H1 (cell line): ENCODE measurements around the gene ABHD15. TPM values are rescaled to one million over a fixed set of nuclear protein-coding genes. Genes with fewer than 3 reads are reported as not detected.
A peak's percentile ranks its signal among the peaks of the same experiment; 100 is the strongest.

Experiments
- CTCF ChIA-PET: fragments of 300-600 bp; sonication (Branson Sonifier 250); formaldehyde crosslinking; loops from one replicate; lab custom pipeline; 2021; ENCODE audit not compliant: partially characterized antibody; lab: Charles Lee
- POLR2A ChIA-PET: fragments of 300-600 bp; sonication (Branson Sonifier 250); formaldehyde crosslinking; loops from one replicate; lab custom pipeline; 2021; ENCODE audit warnings: inconsistent platforms; ENCODE audit not compliant: partially characterized antibody; lab: Charles Lee
- DNase-seq, 2 experiments: peaks; one replicate each; pipeline versions ENCODE4 v3.0.0 to v3.0.0-alpha.2; 2010 to 2022; ENCODE audit warnings: low spot score in 2 of 2, low read depth in 1 of 2, mixed read lengths in 1 of 2
- FAIRE-seq: peaks from 2 replicates; lab custom pipeline; 2011; peaks lifted over from hg19 to GRCh38; lab: Jason Lieb, UNC
- H2AFZ ChIP-seq: 2 replicates; pipeline ENCODE4 v1.8.1; 2012; ENCODE audit warnings: low read length, inconsistent platforms
- H2AK5ac ChIP-seq: 2 replicates; pipeline ENCODE4 v1.6.1; 2013; ENCODE audit warnings: low read depth, low read length
- H2BK120ac ChIP-seq: replicated peaks from 2 replicates; pipeline ENCODE3; 2013; ENCODE audit warnings: low read depth, low read length, inconsistent platforms
- H2BK12ac ChIP-seq: 2 replicates; pipeline ENCODE4 v1.6.1; 2013; ENCODE audit warnings: low read depth, low read length
- H2BK15ac ChIP-seq: 2 replicates; pipeline ENCODE4 v1.6.1; 2013; ENCODE audit warnings: low read length
- H2BK20ac ChIP-seq: 2 replicates; pipeline ENCODE4 v1.6.1; 2013; ENCODE audit warnings: low read length
- H2BK5ac ChIP-seq: 2 replicates; pipeline ENCODE4 v1.6.1; 2013; ENCODE audit warnings: low read depth, low read length
- H3K14ac ChIP-seq: 2 replicates; pipeline ENCODE4 v1.6.1; 2013; ENCODE audit warnings: inconsistent platforms; ENCODE audit not compliant: insufficient read length
- H3K18ac ChIP-seq: 2 replicates; pipeline ENCODE4 v1.6.1; 2013; ENCODE audit warnings: low read length; ENCODE audit errors: extremely low read depth
- H3K23ac ChIP-seq: 2 replicates; pipeline ENCODE4 v1.6.1; 2013; ENCODE audit warnings: inconsistent platforms; ENCODE audit not compliant: insufficient read length
- H3K23me2 ChIP-seq: 2 replicates; pipeline ENCODE4 v1.6.1; 2013; ENCODE audit warnings: low read depth, low read length
- H3K27ac ChIP-seq: 2 replicates; pipeline ENCODE4 v1.6.1; 2011; ENCODE audit warnings: low read depth, low read length, inconsistent platforms
- H3K27me3 ChIP-seq, 4 experiments: replicated peaks in 1 of 4; 1 replicate in 1 of 4; 2 replicates in 3 of 4; pipeline versions ENCODE4 v1.6.1 to v1.8.1; 2011 to 2013; ENCODE audit warnings: low read length in 3 of 4, mild to moderate bottlenecking in 3 of 4, inconsistent platforms in 2 of 4, mixed read lengths in 2 of 4, moderate library complexity in 1 of 4; ENCODE audit not compliant: control insufficient read depth in 3 of 4, insufficient read depth in 3 of 4; ENCODE audit errors: extremely low read depth in 1 of 4
- H3K36me3 ChIP-seq, 4 experiments: 2 replicates each; pipeline versions ENCODE4 v1.6.1 to v1.8.1; 2011 to 2013; ENCODE audit warnings: mild to moderate bottlenecking in 4 of 4, low read length in 3 of 4, moderate library complexity in 2 of 4, control low read depth in 1 of 4, inconsistent platforms in 1 of 4; ENCODE audit not compliant: insufficient read depth in 4 of 4, control insufficient read depth in 2 of 4
- H3K4ac ChIP-seq: replicated peaks from 2 replicates; pipeline ENCODE3; 2013; ENCODE audit warnings: low read length, low read depth, mixed read lengths, inconsistent platforms; ENCODE audit not compliant: insufficient read length
- H3K4me1 ChIP-seq, 4 experiments: replicated peaks in 1 of 4; 1 replicate in 1 of 4; 2 replicates in 3 of 4; pipeline versions ENCODE4 v1.6.1 to v1.8.1; 2011 to 2013; ENCODE audit warnings: low read length in 3 of 4, inconsistent platforms in 2 of 4, mixed read lengths in 1 of 4; ENCODE audit not compliant: insufficient read depth in 4 of 4, control insufficient read depth in 3 of 4
- H3K4me2 ChIP-seq, 2 experiments: 2 replicates each; pipeline versions ENCODE4 v1.6.1 to v1.8.1; 2011 to 2013; ENCODE audit warnings: low read depth in 2 of 2, low read length in 2 of 2, control low read depth in 1 of 2, inconsistent platforms in 1 of 2, mild to moderate bottlenecking in 1 of 2; ENCODE audit not compliant: insufficient read depth in 1 of 2
- H3K4me3 ChIP-seq, 4 experiments: fragments of 200-600, 300-600 bp in 1 of 4; sonication (generic), shearing (Covaris generic), sonication (Bioruptor Twin) in 1 of 4; 2 replicates each; pipeline versions ENCODE4 v1.5.1 to v1.8.1; 2011 to 2016; ENCODE audit warnings: low read length in 4 of 4, low read depth in 3 of 4, control low read depth in 2 of 4, inconsistent platforms in 2 of 4, mild to moderate bottlenecking in 2 of 4, mixed read lengths in 1 of 4, moderate library complexity in 1 of 4; ENCODE audit not compliant: insufficient read depth in 2 of 4; ENCODE audit errors: extremely low read depth in 1 of 4
- H3K56ac ChIP-seq: replicated peaks from 2 replicates; pipeline ENCODE3; 2013; ENCODE audit warnings: low read depth, mild to moderate bottlenecking, mixed read lengths, low read length, inconsistent platforms; ENCODE audit not compliant: insufficient read length
- H3K79me1 ChIP-seq: 2 replicates; pipeline ENCODE4 v1.6.1; 2013; ENCODE audit warnings: low read depth, low read length, control low read depth
- H3K79me2 ChIP-seq, 2 experiments: 2 replicates each; pipeline versions ENCODE4 v1.6.1 to v1.8.1; 2012 to 2013; ENCODE audit warnings: low read length in 2 of 2, mild to moderate bottlenecking in 2 of 2, inconsistent platforms in 1 of 2; ENCODE audit not compliant: insufficient read depth in 2 of 2, control insufficient read depth in 1 of 2
- H3K9ac ChIP-seq, 4 experiments: replicated peaks in 1 of 4; 1 replicate in 1 of 4; 2 replicates in 3 of 4; pipeline versions ENCODE4 v1.6.1 to v1.8.1; 2011 to 2013; ENCODE audit warnings: low read depth in 3 of 4, low read length in 3 of 4, control low read depth in 2 of 4, mild to moderate bottlenecking in 2 of 4, moderate library complexity in 2 of 4, inconsistent platforms in 1 of 4; ENCODE audit errors: extremely low read depth in 1 of 4
- H3K9me3 ChIP-seq, 2 experiments: 2 replicates each; pipeline versions ENCODE4 v1.6.1 to v1.8.1; 2012 to 2013; ENCODE audit warnings: mild to moderate bottlenecking in 2 of 2, moderate library complexity in 2 of 2, control low read depth in 1 of 2, inconsistent platforms in 1 of 2, low read depth in 1 of 2, low read length in 1 of 2, mixed read lengths in 1 of 2; ENCODE audit not compliant: insufficient read depth in 2 of 2
- H4K20me1 ChIP-seq, 2 experiments: replicated peaks in 1 of 2; 2 replicates each; pipeline versions ENCODE3 to v1.8.1; 2011 to 2013; ENCODE audit warnings: inconsistent platforms in 2 of 2, low read length in 2 of 2, mild to moderate bottlenecking in 1 of 2; ENCODE audit not compliant: insufficient read depth in 2 of 2, control insufficient read depth in 1 of 2
- H4K5ac ChIP-seq: 2 replicates; pipeline ENCODE4 v1.6.1; 2013; ENCODE audit warnings: low read length, low read depth, mixed read lengths, inconsistent platforms; ENCODE audit not compliant: insufficient read length
- H4K8ac ChIP-seq: 2 replicates; pipeline ENCODE4 v1.8.0; 2013; ENCODE audit warnings: mild to moderate bottlenecking, moderate library complexity, low read length, inconsistent platforms; ENCODE audit not compliant: insufficient read depth; ENCODE audit errors: extremely low read depth
- H4K91ac ChIP-seq: replicated peaks from 2 replicates; pipeline ENCODE3; 2013; ENCODE audit warnings: low read length, mixed read lengths, inconsistent platforms; ENCODE audit not compliant: insufficient read length
- CHD1 ChIP-seq: IDR thresholded peaks from 2 replicates; pipeline ENCODE4 v1.6.1; 2012; ENCODE audit warnings: low read depth, low read length, improper control_type of control experiment
- CTBP2 ChIP-seq: IDR thresholded peaks from 2 replicates; pipeline ENCODE4 v1.7.0; 2011; ENCODE audit warnings: borderline replicate concordance, mild to moderate bottlenecking, moderate library complexity, mixed read lengths, low read length; ENCODE audit not compliant: insufficient read depth, insufficient read length
- JUN ChIP-seq: IDR thresholded peaks from 2 replicates; pipeline ENCODE4 v1.6.1; 2011; ENCODE audit warnings: low read depth, mild to moderate bottlenecking, improper control_type of control experiment, low read length
- NANOG ChIP-seq: IDR thresholded peaks from 2 replicates; pipeline ENCODE4 v1.6.1; 2011; ENCODE audit warnings: low read length, low read depth, mild to moderate bottlenecking, inconsistent platforms; ENCODE audit not compliant: insufficient read depth, poor library complexity, severe bottlenecking
- NRF1 ChIP-seq: IDR thresholded peaks from 2 replicates; pipeline ENCODE4 v1.6.1; 2011; ENCODE audit warnings: mild to moderate bottlenecking, low read depth, low read length, improper control_type of control experiment
- RAD21 ChIP-seq, 2 experiments: IDR thresholded peaks in 1 of 2; conservative IDR thresholded peaks in 1 of 2; 2 replicates each; pipeline ENCODE4 v1.6.1; 2011; ENCODE audit warnings: low read depth in 2 of 2, low read length in 2 of 2, improper control_type of control experiment in 1 of 2, inconsistent platforms in 1 of 2, mild to moderate bottlenecking in 1 of 2, moderate library complexity in 1 of 2
- SIN3A ChIP-seq, 2 experiments: IDR thresholded peaks in 1 of 2; conservative IDR thresholded peaks in 1 of 2; 2 replicates each; pipeline ENCODE4 v1.6.1; 2011 to 2012; ENCODE audit warnings: low read length in 2 of 2, improper control_type of control experiment in 1 of 2, low read depth in 1 of 2, mild to moderate bottlenecking in 1 of 2
- TAF7 ChIP-seq: optimal IDR thresholded peaks from 2 replicates; pipeline ENCODE3; 2011; ENCODE audit warnings: low read depth, mild to moderate bottlenecking, inconsistent platforms, low read length, moderate library complexity, borderline replicate concordance
- WGBS, 2 experiments: shearing (Covaris generic) in 1 of 2; methylation state at CpG; one replicate each; pipeline versions ENCODE4 v1.1.6 to v1.1.7; 2013 to 2015; ENCODE audit warnings: low lambda C conversion rate in 2 of 2, mixed read lengths in 2 of 2, inconsistent platforms in 1 of 2, low coverage in 1 of 2, missing lambda C conversion rate in 1 of 2; ENCODE audit not compliant: insufficient replicate concordance in 2 of 2, insufficient coverage in 1 of 2, insufficient read length in 1 of 2; ENCODE audit errors: extremely low coverage in 1 of 2, missing lambda C conversion rate in 1 of 2; 5-methylcytosine and 5-hydroxymethylcytosine counted together
- polyA plus RNA-seq, 7 experiments: library from polyadenylated mRNA; depleted of rRNA in 3 of 7; stranded (reverse) in 5 of 7; unstranded in 2 of 7; fragments of >200 nt in 5 of 7; fragments of 200-250 nt in 2 of 7; gene quantifications; 1 replicate in 5 of 7; 2 replicates in 1 of 7; 4 replicates in 1 of 7; pipeline versions ENCODE4 v1.2.1 to v1.2.3, GENCODE V29; 2011 to 2013; ENCODE audit warnings: missing spikeins in 2 of 7, mixed read lengths in 2 of 7
- total RNA-seq: library from RNA; stranded (reverse); fragmentation: NEBNext Ultra II Directional; extraction: Animal tissue kit (Norgen Biotek cat#: 25700); gene quantifications from 2 replicates; pipeline ENCODE4 v1.2.1, GENCODE V29; 2021

Gene ABHD15
- total and polyA plus RNA-seq, 2 of the 8 experiments (the other 6 are each of a cell fraction or from before 2014, with no cell fraction given): 0.88 to 1.7 TPM

DNA sequence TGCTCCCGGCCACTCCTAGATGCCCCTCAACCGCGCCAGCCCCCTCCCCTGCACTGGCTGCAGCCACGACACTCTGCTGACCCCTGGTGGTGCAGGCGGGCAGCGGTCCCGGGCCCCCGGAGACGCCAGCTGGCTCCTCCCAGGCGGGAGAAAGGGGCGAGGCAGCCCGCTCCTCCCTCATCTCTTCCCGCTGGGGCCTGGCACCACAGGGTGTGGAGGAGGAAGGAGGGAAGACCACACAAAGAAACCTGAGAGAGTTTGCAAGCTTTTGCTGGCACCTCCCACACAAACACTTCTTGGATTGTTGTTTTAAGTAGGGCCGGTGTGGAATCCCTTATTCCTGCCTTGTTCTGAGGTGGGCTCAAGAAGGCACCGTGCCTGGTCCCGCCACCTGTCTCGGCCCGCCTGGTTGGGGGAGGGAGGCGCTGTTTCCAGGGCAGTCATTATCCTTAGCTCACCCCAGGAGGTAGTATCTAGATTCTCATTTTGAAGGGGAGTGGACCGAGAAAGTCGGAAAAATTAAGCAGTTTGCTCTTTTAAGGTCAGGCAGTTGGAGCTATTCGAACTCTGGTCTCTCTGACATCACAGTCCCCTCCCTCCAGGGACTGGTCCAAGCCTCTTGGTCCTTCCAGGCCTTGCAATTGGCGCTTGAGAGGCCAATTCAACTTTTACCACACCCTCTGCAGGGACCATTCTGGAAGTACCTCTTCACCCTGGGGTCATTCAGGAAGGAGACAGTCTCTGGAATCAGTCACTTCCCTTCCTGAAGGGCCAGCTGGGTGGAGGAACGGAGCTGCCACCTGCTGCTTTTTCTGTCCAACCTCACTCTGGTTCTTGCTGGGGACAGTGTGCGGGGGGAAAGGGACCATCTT lies 25.1 kb upstream of the ABHD15 start:
- Histone ChIP-seq H3K56ac (peak overlapping the region; percentile 18), H2BK15ac (no peak overlapping the region), H2BK20ac (no peak overlapping the region), H2AFZ (peak overlapping the region; percentile 77; the same call in 1 of the 2 replicates), H3K4me1 (peaks cover 1 to 56% (median 39%) of the 10 kb centered on the region in 4 experiments), H2AK5ac (no peak overlapping the region), H3K23me2 (peaks cover 38% of the 10 kb centered on the region), H3K9ac (peak overlapping the region in 2 of 4 experiments; percentile 28 to 31; a peak in 2 of 7 replicates), H3K9me3 (no peaks in the 10 kb centered on the region), H3K4me3 (peak overlapping the region; percentile 56 to 76 (median 64)), H3K79me2 (peaks cover 0 to 39% of the 10 kb centered on the region in 2 experiments; a peak in 2 of 4 replicates), H3K18ac (peak overlapping the region; percentile 93; the same call in 1 of the 2 replicates), H2BK120ac (no peak overlapping the region), H3K4ac (no peak overlapping the region), H3K27ac (no peak overlapping the region), H2BK12ac (peak overlapping the region; percentile 83; the same call in 1 of the 2 replicates), H3K36me3 (no peaks in the 10 kb centered on the region), H4K5ac (peak overlapping the region; percentile 25), H3K14ac (no peak overlapping the region), H4K20me1 (peaks cover 9 to 29% of the 10 kb centered on the region in 2 experiments), H4K91ac (no peak overlapping the region), H3K23ac (no peak overlapping the region), H3K4me2 (peak overlapping the region; percentile 80 to 93), H2BK5ac (peak overlapping the region; percentile 75; the same call in 1 of the 2 replicates), H3K27me3 (peaks cover 0 to 6% (median 5%) of the 10 kb centered on the region in 4 experiments; a peak in 2 of 7 replicates), H4K8ac (no peak overlapping the region), H3K79me1 (peaks cover 11% of the 10 kb centered on the region)
- POLR2A ChIA-PET: interaction anchor here (0.7 to 3.6 kb wide), 14 partner anchors 11 to 336 kb away, joined by 3 to 30 read pairs (median 6); partner anchors contain the start of genes NUFIP2, TAOK1 and TP53I13
- DNase-seq (peak in 1 of 2 experiments; percentile 100), FAIRE-seq (no peak)
- 6% methylated on average over 25 of the region's 25 CpGs; no CpG with 5 or more reads in 1 of the 2 experiments for WGBS, 2 experiments
- CTCF ChIA-PET: interaction anchor here (0.6 to 5.0 kb wide), 16 partner anchors 14 to 1016 kb away, joined by 3 to 167 read pairs (median 4); partner anchors contain the start of genes CORO6 and TP53I13
- TF ChIP-seq CTBP2: no peak
- no peak for TF ChIP-seq NRF1
- peak; percentile 87 to 92 for TF ChIP-seq RAD21 (IDR thresholded peaks at IDR 0.05 in 1 of 2, conservative IDR thresholded peaks at IDR 0.05 in 1 of 2; ENCODE audit: low read depth in 2 of 2, low read length in 2 of 2)
- TF ChIP-seq TAF7: no peak
- no peak for TF ChIP-seq CHD1
- TF ChIP-seq JUN: no peak
- no peak for TF ChIP-seq NANOG
- peak; percentile 62 to 92; a peak in 2 of 4 replicates for TF ChIP-seq SIN3A (conservative IDR thresholded peaks at IDR 0.05 in 1 of 2, IDR thresholded peaks at IDR 0.05 in 1 of 2; ENCODE audit: low read depth in 1 of 2, low read length in 2 of 2)
